ENCODE measurements around the gene JADE2. TPM values are rescaled to one million over a fixed set of nuclear protein-coding genes. Genes with fewer than 3 reads are reported as not detected.

JADE2 gene
- total RNA-seq, 2 experiments from 2014 or later = 58.1 to 68.0 TPM

- Mint-ChIP-seq H3K36me3 (ENCODE audit: low read depth) (peaks cover 2% of the 10 kb centered on the region), H3K27ac (peak overlapping the region; percentile 86), H3K4me3 (peak overlapping the region; percentile 99), H3K27me3 (peaks cover 2% of the 10 kb centered on the region), H3K4me1 (peaks cover 19% of the 10 kb centered on the region), H3K9me3 (ENCODE audit: low read depth) (no peaks in the 10 kb centered on the region)
- ATAC-seq (no peak), DNase-seq (no peak)
- POLR2A ChIA-PET = interaction anchor here (0.6 to 1.6 kb wide), 8 partner anchors 11 to 112 kb away, joined by 3 to 4 read pairs (median 3); partner anchors contain the start of gene CDKN2AIPNL
- CTCF ChIA-PET = interaction anchor here (0.5 to 2.6 kb wide), 13 partner anchors 11 to 339 kb away, joined by 3 to 8 read pairs (median 3); partner anchors contain the start of gene CDKN2AIPNL
- intact Hi-C loops (cut with DNase I, micrococcal nuclease) = loop anchor here (1.0 to 10.0 kb wide), 8 partner anchors 12 to 519 kb away; partner anchors contain the start of genes PCBD2 (in 1 of the 2), SEC24A (in 1 of the 2), TXNDC15 (in 1 of the 2) and VDAC1 (in 1 of the 2)
These were observed 1.8 kb upstream of the JADE2 start for GRCh38 chr5:134523543-134524271.

GRCh38 chr5:134524272-134524825 lies 1.1 kb upstream of the JADE2 start:
- ATAC-seq = peak; percentile 14
- H3K4me1 Mint-ChIP-seq = peaks cover 25% of the 10 kb centered on the region
- intact Hi-C loops (cut with DNase I, micrococcal nuclease) = loop anchor here (1.0 to 10.0 kb wide), 8 partner anchors 13 to 520 kb away; partner anchors contain the start of genes PCBD2 (in 1 of the 2), SEC24A (in 1 of the 2), TXNDC15 (in 1 of the 2) and VDAC1 (in 1 of the 2)
- peaks cover 2% of the 10 kb centered on the region for H3K36me3 Mint-ChIP-seq (ENCODE audit: low read depth)
- ChIA-PET CTCF (interaction anchor here (0.5 to 2.6 kb wide), 6 partner anchors 13 to 113 kb away, joined by 3 to 8 read pairs (median 4); partner anchors contain the start of gene CDKN2AIPNL), POLR2A (interaction anchor here (0.6 to 1.9 kb wide), 9 partner anchors 20 to 298 kb away, joined by 3 to 7 read pairs (median 4); partner anchors contain the start of genes CDKN2AIPNL, PPP2CA and SEC24A)
- peak overlapping the region; percentile 98 for H3K27ac Mint-ChIP-seq
- peaks cover 2% of the 10 kb centered on the region for H3K27me3 Mint-ChIP-seq
- DNase-seq = peak; percentile 82
- H3K9me3 Mint-ChIP-seq (ENCODE audit: low read depth) = no peaks in the 10 kb centered on the region
- peak overlapping the region; percentile 99 for H3K4me3 Mint-ChIP-seq

DNA sequence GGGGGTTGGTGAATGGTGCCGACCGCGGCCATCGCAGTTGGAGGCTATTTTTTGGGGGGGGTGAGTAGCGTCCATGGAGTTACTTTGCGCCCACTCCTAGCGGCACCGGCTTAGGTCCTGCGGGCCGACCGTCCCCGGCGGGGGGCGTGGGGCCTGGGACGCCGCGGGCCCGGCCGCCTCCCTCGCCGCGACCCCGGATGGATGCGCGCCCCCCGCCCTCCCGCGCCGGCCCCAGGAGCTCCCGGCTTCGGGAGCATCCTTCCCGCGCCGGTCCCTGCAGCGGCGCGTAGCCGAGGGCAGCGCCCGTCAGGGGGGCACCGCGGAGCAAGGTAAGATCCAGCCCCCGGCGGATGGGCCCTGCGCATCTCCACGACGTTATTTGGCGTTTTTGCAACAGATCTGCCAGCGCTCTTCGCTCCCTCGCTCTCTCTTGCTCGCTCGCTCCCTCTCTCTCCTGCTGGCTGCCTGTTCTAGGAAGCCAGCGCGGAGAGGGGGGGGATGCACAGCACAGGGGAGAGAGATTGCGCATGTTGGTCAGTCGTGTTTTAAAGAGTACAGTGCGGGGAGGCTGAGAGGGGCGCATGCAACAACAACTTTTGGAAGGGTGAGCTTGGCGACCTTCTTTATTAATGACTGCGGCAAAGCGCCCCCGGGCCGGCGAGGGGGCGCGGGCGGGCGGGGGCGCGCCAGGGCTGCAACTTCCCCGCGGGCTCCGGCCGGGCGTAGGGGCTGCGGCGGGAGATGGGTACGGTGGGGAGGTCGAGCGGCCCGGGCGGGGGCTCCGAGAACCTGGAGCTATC lies 413 bp downstream of the JADE2 start:
- CTCF ChIA-PET = interaction anchor here (0.7 to 3.0 kb wide), 6 partner anchors 11 to 210 kb away, joined by 3 to 15 read pairs (median 7); partner anchors contain the start of gene CDKN2AIPNL
- peak; percentile 81 for DNase-seq
- intact Hi-C loops (cut with DNase I, micrococcal nuclease) = loop anchor here (1.0 to 10.0 kb wide), 19 partner anchors 15 to 1475 kb away; partner anchors contain the start of genes VDAC1 (in 2 of the 2), C5orf24 (in 1 of the 2), CDKN2AIPNL (in 1 of the 2) and PCBD2 (in 1 of the 2)
- Mint-ChIP-seq H3K4me3 (peak overlapping the region; percentile 99), H3K9me3 (ENCODE audit: low read depth) (no peaks in the 10 kb centered on the region), H3K36me3 (ENCODE audit: low read depth) (peaks cover 2% of the 10 kb centered on the region), H3K27me3 (peaks cover 2% of the 10 kb centered on the region), H3K27ac (peak overlapping the region; percentile 98), H3K4me1 (peaks cover 40% of the 10 kb centered on the region)
- POLR2A ChIA-PET = interaction anchor here (0.9 to 1.9 kb wide), 4 partner anchors 15 to 350 kb away, joined by 3 to 7 read pairs (median 6); partner anchors contain the start of gene PPP2CA
- peak; percentile 2 for ATAC-seq

- H3K4me3 Mint-ChIP-seq = peak overlapping the region; percentile 99
- intact Hi-C loops (cut with DNase I, micrococcal nuclease) = loop anchor here (1.0 to 10.0 kb wide), 22 partner anchors 17 to 1475 kb away; partner anchors contain the start of genes PPP2CA (in 2 of the 2), VDAC1 (in 2 of the 2), C5orf24 (in 1 of the 2) and CAMLG (in 1 of the 2)
- POLR2A ChIA-PET = interaction anchor here (0.5 to 1.9 kb wide), 5 partner anchors 14 to 301 kb away, joined by 4 to 7 read pairs (median 5); partner anchors contain the start of genes PPP2CA and UBE2B
These were observed 1.1 kb downstream of the JADE2 start for GRCh38 chr5:134526483-134527155.

DNA sequence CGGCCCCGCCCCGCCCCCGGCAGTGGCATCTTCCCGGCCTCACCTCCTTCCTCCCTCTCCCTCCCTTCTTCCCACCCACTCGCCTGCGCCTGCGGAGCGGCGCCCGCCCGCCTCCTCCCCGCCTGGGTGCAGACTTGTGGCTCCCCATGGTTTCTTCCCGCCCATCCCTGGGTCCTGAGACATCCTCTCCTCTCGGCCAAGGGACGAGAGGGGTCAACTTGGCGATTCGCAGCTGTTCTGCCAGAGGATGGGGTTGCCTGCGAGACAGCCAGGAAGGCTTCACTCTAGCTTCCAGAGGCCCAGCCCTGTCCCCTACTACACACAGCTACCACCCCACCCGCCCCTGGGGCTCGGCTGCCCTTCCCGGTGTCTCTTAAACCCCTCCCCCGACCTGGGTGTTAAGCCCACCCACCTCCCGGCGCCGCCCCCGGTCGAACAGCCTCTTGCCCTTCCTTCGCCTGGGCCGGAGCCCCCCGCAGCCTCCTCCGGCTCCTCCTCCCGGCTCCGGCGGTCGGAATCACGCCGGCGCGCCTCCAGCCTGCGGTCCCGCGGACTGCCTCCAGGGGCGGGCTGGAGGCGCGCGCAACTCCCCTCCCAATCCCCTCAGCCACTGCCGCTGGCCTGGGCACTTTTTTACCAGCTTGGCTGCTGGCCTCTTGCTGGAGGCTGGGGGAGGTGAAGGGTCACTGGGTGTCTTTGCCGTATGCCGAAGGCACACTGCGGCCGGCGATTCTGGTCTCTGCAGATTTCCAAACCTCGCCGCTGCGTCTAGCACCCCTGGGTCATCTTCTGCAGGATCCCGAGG lies 1.9 kb downstream of the JADE2 start:
- Mint-ChIP-seq H3K36me3 (ENCODE audit: low read depth) (peaks cover 2% of the 10 kb centered on the region), H3K9me3 (ENCODE audit: low read depth) (no peaks in the 10 kb centered on the region)
- ATAC-seq = peak; percentile 51

More at GRCh38 chr5:134526483-134527155, 1.1 kb downstream of the JADE2 start:
- Mint-ChIP-seq H3K4me1 (peaks cover 46% of the 10 kb centered on the region), H3K36me3 (ENCODE audit: low read depth) (peaks cover 2% of the 10 kb centered on the region), H3K9me3 (ENCODE audit: low read depth) (no peaks in the 10 kb centered on the region), H3K27ac (peak overlapping the region; percentile 89), H3K27me3 (peaks cover 2% of the 10 kb centered on the region)
- CTCF ChIA-PET = interaction anchor here (0.6 to 3.0 kb wide), 11 partner anchors 10 to 119 kb away, joined by 3 to 15 read pairs (median 6); partner anchors contain the start of gene CDKN2AIPNL
- peak; percentile 92 for DNase-seq
- peak; percentile 46 for ATAC-seq

GRCh38 chr5:134527961-134528424 lies 2.5 kb downstream of the JADE2 start:
- H3K4me3 Mint-ChIP-seq = peak overlapping the region; percentile 99
- DNase-seq = no peak
- no peaks in the 10 kb centered on the region for H3K27me3 Mint-ChIP-seq
- H3K27ac Mint-ChIP-seq = peak overlapping the region; percentile 55
- POLR2A ChIA-PET = interaction anchor here (0.6 to 1.7 kb wide), 3 partner anchors 16 to 302 kb away, joined by 3 to 5 read pairs (median 4); partner anchors contain the start of genes PPP2CA and UBE2B
- intact Hi-C loops (cut with DNase I, micrococcal nuclease) = loop anchor here (1.0 to 10.0 kb wide), 19 partner anchors 15 to 526 kb away; partner anchors contain the start of genes PPP2CA (in 2 of the 2), VDAC1 (in 2 of the 2), C5orf24 (in 1 of the 2) and CAMLG (in 1 of the 2)
- peaks cover 54% of the 10 kb centered on the region for H3K4me1 Mint-ChIP-seq
- peaks cover 2% of the 10 kb centered on the region for H3K36me3 Mint-ChIP-seq (ENCODE audit: low read depth)
- ATAC-seq = no peak
- H3K9me3 Mint-ChIP-seq (ENCODE audit: low read depth) = no peaks in the 10 kb centered on the region
- CTCF ChIA-PET = interaction anchor here (0.5 to 3.0 kb wide), 23 partner anchors 9 to 559 kb away, joined by 3 to 15 read pairs (median 4); partner anchors contain the start of gene CDKN2AIPNL

More for the DNA sequence above, 1.9 kb downstream of the JADE2 start:
- CTCF ChIA-PET = interaction anchor here (0.5 to 3.0 kb wide), 23 partner anchors 9 to 558 kb away, joined by 3 to 15 read pairs (median 4); partner anchors contain the start of gene CDKN2AIPNL
- intact Hi-C loops (cut with DNase I, micrococcal nuclease) = loop anchor here (1.0 to 10.0 kb wide), 19 partner anchors 16 to 525 kb away; partner anchors contain the start of genes PPP2CA (in 2 of the 2), VDAC1 (in 2 of the 2), C5orf24 (in 1 of the 2) and CAMLG (in 1 of the 2)
- no peaks in the 10 kb centered on the region for H3K27me3 Mint-ChIP-seq
- H3K4me3 Mint-ChIP-seq = peak overlapping the region; percentile 99
- H3K4me1 Mint-ChIP-seq = peaks cover 49% of the 10 kb centered on the region
- DNase-seq = peak; percentile 87
- peak overlapping the region; percentile 89 for H3K27ac Mint-ChIP-seq
- POLR2A ChIA-PET = interaction anchor here (0.5 to 1.7 kb wide), 4 partner anchors 14 to 301 kb away, joined by 4 to 6 read pairs (median 4); partner anchors contain the start of genes PPP2CA and UBE2B

GRCh38 chr5:134528556-134528955 lies 3.1 kb downstream of the JADE2 start:
- Mint-ChIP-seq H3K36me3 (ENCODE audit: low read depth) (peaks cover 2% of the 10 kb centered on the region), H3K27me3 (no peaks in the 10 kb centered on the region), H3K27ac (peak overlapping the region; percentile 55), H3K9me3 (ENCODE audit: low read depth) (no peaks in the 10 kb centered on the region), H3K4me3 (peak overlapping the region; percentile 99), H3K4me1 (peaks cover 55% of the 10 kb centered on the region)
- DNase-seq (no peak), ATAC-seq (no peak)
- intact Hi-C loops (cut with DNase I, micrococcal nuclease) = loop anchor here (5.0 to 10.0 kb wide), 9 partner anchors 49 to 526 kb away; partner anchors contain the start of genes VDAC1 (in 2 of the 2), C5orf24 (in 1 of the 2), PCBD2 (in 1 of the 2) and PPP2CA (in 1 of the 2)
- CTCF ChIA-PET = interaction anchor here (0.7 to 2.4 kb wide), 12 partner anchors 12 to 217 kb away, joined by 3 to 14 read pairs (median 4); partner anchors contain the start of gene CDKN2AIPNL
- POLR2A ChIA-PET = interaction anchor here (0.6 to 1.7 kb wide), 2 partner anchors 16 to 302 kb away, joined by 3 to 5 read pairs; partner anchors contain the start of gene PPP2CA

DNA sequence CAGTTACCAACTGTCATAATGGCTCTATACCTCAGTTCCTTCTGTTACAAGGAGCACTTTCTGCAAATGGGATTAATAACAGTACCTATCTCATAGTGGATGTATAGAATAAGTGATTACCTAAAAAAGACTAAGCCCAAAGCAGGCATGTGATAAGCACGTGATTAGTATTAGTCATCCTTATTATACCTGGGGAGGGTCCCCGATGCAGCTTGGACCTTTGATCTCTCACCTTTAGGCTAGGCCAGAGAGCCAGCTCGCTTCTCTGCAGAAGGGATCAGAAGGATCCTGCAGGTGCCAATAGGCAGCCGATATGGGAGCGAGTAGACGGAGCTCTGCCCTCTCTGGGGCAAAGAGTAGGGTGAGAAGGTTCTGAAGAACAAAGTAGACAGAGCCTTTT lies 4.0 kb downstream of the JADE2 start:
- ChIA-PET CTCF (interaction anchor here (0.7 to 2.4 kb wide), 2 partner anchors 18 to 25 kb away, joined by 3 to 10 read pairs; no protein-coding TSS in a partner anchor), POLR2A (interaction anchor here (0.6 kb wide), 1 partner anchor 11 kb away, joined by 7 read pairs; no protein-coding TSS in a partner anchor)
- Mint-ChIP-seq H3K9me3 (ENCODE audit: low read depth) (no peaks in the 10 kb centered on the region), H3K4me1 (peaks cover 58% of the 10 kb centered on the region), H3K36me3 (ENCODE audit: low read depth) (peaks cover 2% of the 10 kb centered on the region), H3K27me3 (no peaks in the 10 kb centered on the region), H3K4me3 (no peak overlapping the region), H3K27ac (peak overlapping the region; percentile 55)
- ATAC-seq = no peak
- no peak for DNase-seq
- intact Hi-C loops (cut with DNase I, micrococcal nuclease) = loop anchor here (5.0 to 10.0 kb wide), 9 partner anchors 48 to 527 kb away; partner anchors contain the start of genes VDAC1 (in 2 of the 2), C5orf24 (in 1 of the 2), PCBD2 (in 1 of the 2) and PPP2CA (in 1 of the 2)

Data from activated CD4-positive, alpha-beta T cell treated with anti-CD3 and anti-CD28 coated beads for 36 hours (primary cell).